ENCODE measurements around the gene ILK.

The ILK gene

DNA sequence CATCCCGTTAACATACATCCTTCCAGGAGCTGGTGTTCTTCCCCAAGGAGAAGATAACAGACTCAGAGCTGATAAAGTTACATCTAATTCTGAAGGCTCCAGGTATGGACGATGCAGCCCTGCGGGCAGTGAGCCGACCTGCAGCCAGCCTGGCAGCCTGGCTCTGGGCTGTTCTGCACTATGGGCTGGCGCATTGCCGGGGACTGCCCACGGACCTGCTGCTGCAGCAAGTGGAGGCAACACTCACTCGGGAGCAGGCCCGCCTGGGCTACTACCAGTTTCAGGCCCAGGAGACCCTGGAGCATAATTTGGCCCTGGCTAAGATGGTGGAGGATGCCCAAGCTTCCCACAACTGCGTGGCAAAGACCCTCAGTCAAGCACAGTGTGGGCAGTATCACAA lies 39.9 kb upstream of the ILK start:
- Histone ChIP-seq H4K20me1 (ENCODE audit: insufficient read depth, low read length) (no peaks in the 10 kb centered on the region), H3K4me2 (ENCODE audit: low read length) (no peak overlapping the region), H3K9me3 (ENCODE audit: insufficient read depth, low read length) (no peaks in the 10 kb centered on the region), H3K36me3 (replicated peaks; ENCODE audit: low read depth, low read length) (no peaks in the 10 kb centered on the region), H3K4me3 (ENCODE audit: low read length) (no peak overlapping the region), H2AFZ (ENCODE audit: low read depth, low read length) (no peak overlapping the region), H3K9ac (ENCODE audit: low read length) (no peak overlapping the region), H3K79me2 (ENCODE audit: low read length) (no peaks in the 10 kb centered on the region), H3K27ac (ENCODE audit: low read length) (no peak overlapping the region), H3K4me1 (ENCODE audit: low read length) (no peaks in the 10 kb centered on the region), H3K27me3 (ENCODE audit: low read depth, low read length) (no peaks in the 10 kb centered on the region)
- TF ChIP-seq EZH2phosphoT487 (IDR thresholded peaks at IDR 0.05; ENCODE audit: low read depth), result no peak
- TF ChIP-seq, protein P1, sequence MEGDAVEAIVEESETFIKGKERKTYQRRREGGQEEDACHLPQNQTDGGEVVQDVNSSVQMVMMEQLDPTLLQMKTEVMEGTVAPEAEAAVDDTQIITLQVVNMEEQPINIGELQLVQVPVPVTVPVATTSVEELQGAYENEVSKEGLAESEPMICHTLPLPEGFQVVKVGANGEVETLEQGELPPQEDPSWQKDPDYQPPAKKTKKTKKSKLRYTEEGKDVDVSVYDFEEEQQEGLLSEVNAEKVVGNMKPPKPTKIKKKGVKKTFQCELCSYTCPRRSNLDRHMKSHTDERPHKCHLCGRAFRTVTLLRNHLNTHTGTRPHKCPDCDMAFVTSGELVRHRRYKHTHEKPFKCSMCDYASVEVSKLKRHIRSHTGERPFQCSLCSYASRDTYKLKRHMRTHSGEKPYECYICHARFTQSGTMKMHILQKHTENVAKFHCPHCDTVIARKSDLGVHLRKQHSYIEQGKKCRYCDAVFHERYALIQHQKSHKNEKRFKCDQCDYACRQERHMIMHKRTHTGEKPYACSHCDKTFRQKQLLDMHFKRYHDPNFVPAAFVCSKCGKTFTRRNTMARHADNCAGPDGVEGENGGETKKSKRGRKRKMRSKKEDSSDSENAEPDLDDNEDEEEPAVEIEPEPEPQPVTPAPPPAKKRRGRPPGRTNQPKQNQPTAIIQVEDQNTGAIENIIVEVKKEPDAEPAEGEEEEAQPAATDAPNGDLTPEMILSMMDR (IDR thresholded peaks at IDR 0.05; ENCODE audit: low read depth, low read length), result no peak

DNA sequence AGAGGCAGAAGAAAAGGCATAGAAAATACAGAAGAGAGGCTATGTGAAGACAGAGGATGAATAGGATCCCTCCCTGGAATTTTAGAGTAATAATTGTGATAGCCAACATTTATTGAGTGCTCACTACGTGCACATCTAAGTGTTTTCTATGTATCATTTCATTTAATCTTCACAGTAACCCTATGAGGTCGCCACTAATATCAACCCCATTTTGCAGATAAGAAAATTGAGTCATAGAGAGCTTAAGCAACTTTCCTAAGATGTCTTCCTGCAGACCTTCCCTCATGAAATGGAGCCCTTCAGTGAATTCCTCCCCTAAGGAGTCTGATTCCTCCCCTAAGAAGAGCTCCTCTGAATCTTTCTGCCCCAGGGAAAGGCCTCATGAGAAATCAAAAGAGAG lies 38.2 kb upstream of the ILK start:
- no peak overlapping the region for H3K27ac ChIP-seq (ENCODE audit: low read length)
- no peaks in the 10 kb centered on the region for H4K20me1 ChIP-seq (ENCODE audit: insufficient read depth, low read length)
- H3K36me3 ChIP-seq (replicated peaks; ENCODE audit: low read depth, low read length), result no peaks in the 10 kb centered on the region
- no peak overlapping the region for H3K4me2 ChIP-seq (ENCODE audit: low read length)
- no peaks in the 10 kb centered on the region for H3K4me1 ChIP-seq (ENCODE audit: low read length)
- no peak overlapping the region for H2AFZ ChIP-seq (ENCODE audit: low read depth, low read length)
- no peaks in the 10 kb centered on the region for H3K9me3 ChIP-seq (ENCODE audit: insufficient read depth, low read length)
- H3K27me3 ChIP-seq (ENCODE audit: low read depth, low read length), result no peaks in the 10 kb centered on the region
- H3K9ac ChIP-seq (ENCODE audit: low read length), result no peak overlapping the region
- H3K79me2 ChIP-seq (ENCODE audit: low read length), result no peaks in the 10 kb centered on the region
- no peak overlapping the region for H3K4me3 ChIP-seq (ENCODE audit: low read length)
- no peak for TF ChIP-seq EZH2phosphoT487 (IDR thresholded peaks at IDR 0.05; ENCODE audit: low read depth)
- TF ChIP-seq, protein P1 (IDR thresholded peaks at IDR 0.05; ENCODE audit: low read depth, low read length), result no peak

DNA sequence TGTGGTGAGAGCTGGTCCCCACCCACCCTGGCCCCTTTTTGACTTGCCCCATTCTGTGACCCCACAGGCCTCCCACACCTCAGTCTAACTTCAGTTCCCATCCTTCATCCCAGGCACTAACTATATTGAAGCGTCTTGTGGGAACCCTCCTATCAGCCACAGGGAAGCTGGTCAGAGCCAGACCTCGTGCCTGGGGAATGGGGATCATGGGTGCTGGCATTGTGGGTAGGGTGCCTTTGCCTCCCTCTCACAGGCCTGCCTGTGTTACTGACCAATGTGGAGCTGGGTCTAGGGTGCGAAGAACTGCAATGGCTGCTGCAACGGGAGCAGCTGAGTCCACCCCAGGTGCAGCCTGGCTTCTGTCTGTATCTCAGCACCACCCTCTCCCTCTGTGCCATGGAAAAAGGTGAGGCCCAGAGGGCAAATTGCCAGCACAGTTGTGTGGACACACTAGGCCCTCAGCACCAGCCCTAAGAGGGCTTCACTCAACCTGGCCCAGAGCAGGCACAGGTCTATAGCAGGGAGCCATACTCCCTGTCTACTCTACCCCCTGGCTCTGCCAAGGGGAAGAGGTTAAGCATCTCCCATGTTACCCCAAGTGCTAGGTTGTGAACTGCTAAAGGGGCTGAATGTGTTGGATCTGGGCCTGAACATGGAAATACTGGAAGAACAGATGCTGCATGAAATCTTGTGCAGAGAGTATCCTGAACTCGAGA lies 37.4 kb upstream of the ILK start:
- no peak overlapping the region for H3K4me2 ChIP-seq (ENCODE audit: low read length)
- no peak for TF ChIP-seq EZH2phosphoT487 (IDR thresholded peaks at IDR 0.05; ENCODE audit: low read depth)
- TF ChIP-seq, protein P1 (IDR thresholded peaks at IDR 0.05; ENCODE audit: low read depth, low read length), result no peak
- H3K9me3 ChIP-seq (ENCODE audit: insufficient read depth, low read length), result no peaks in the 10 kb centered on the region
- no peaks in the 10 kb centered on the region for H3K4me1 ChIP-seq (ENCODE audit: low read length)
- no peaks in the 10 kb centered on the region for H3K79me2 ChIP-seq (ENCODE audit: low read length)
- H3K27ac ChIP-seq (ENCODE audit: low read length), result no peak overlapping the region
- H3K27me3 ChIP-seq (ENCODE audit: low read depth, low read length), result no peaks in the 10 kb centered on the region
- no peaks in the 10 kb centered on the region for H3K36me3 ChIP-seq (replicated peaks; ENCODE audit: low read depth, low read length)
- no peak overlapping the region for H2AFZ ChIP-seq (ENCODE audit: low read depth, low read length)
- H3K9ac ChIP-seq (ENCODE audit: low read length), result no peak overlapping the region
- H4K20me1 ChIP-seq (ENCODE audit: insufficient read depth, low read length), result no peaks in the 10 kb centered on the region
- H3K4me3 ChIP-seq (ENCODE audit: low read length), result no peak overlapping the region

DNA sequence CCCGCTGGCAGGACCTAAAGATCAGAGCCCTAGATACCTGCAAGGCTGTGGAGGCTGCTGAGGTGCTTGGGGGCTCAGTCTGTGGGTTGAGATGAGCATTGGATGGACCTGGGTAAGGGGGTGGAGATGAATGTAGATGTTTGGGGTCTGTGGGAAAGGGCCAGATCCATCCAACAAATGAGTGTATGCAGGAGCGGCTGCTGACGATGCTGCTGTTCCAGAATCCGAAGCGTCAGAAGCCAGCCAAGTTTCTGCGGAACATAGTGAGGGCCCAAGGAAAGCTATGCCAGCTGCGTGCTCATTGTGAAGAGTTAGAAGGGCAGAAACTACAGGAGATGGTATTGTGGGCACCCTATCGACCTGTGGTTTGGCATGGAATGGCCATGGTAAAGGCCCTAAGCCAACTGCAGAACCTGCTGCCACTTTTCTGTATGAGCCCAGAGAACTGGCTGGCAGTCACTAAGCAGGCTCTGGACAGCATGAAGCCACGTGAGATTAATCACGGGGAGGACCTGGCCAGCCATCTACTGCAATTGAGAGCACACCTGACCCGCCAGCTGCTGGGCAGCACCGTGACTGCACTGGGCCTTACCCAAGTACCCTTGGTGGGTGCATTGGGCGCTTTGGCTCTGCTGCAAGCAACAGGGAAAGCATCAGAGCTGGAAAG lies 36.7 kb upstream of the ILK start:
- no peaks in the 10 kb centered on the region for H3K36me3 ChIP-seq (replicated peaks; ENCODE audit: low read depth, low read length)
- no peak overlapping the region for H3K9ac ChIP-seq (ENCODE audit: low read length)
- TF ChIP-seq, protein P1 (IDR thresholded peaks at IDR 0.05; ENCODE audit: low read depth, low read length), result no peak
- TF ChIP-seq EZH2phosphoT487 (IDR thresholded peaks at IDR 0.05; ENCODE audit: low read depth), result no peak
- no peaks in the 10 kb centered on the region for H3K4me1 ChIP-seq (ENCODE audit: low read length)
- H4K20me1 ChIP-seq (ENCODE audit: insufficient read depth, low read length), result no peaks in the 10 kb centered on the region
- H3K4me3 ChIP-seq (ENCODE audit: low read length), result no peak overlapping the region
- no peak overlapping the region for H3K4me2 ChIP-seq (ENCODE audit: low read length)
- no peaks in the 10 kb centered on the region for H3K9me3 ChIP-seq (ENCODE audit: insufficient read depth, low read length)
- H3K27ac ChIP-seq (ENCODE audit: low read length), result no peak overlapping the region
- H2AFZ ChIP-seq (ENCODE audit: low read depth, low read length), result no peak overlapping the region
- no peaks in the 10 kb centered on the region for H3K79me2 ChIP-seq (ENCODE audit: low read length)
- no peaks in the 10 kb centered on the region for H3K27me3 ChIP-seq (ENCODE audit: low read depth, low read length)
